ENCODE measurements around the gene GRXCR1.

GRXCR1 gene

GRCh38 chr4:42915484-42915883 lies 23.0 kb downstream of the GRXCR1 start:
- no peak overlapping the region for H3K4me3 Mint-ChIP-seq
- no peaks in the 10 kb centered on the region for H3K27me3 Mint-ChIP-seq (ENCODE audit: low read depth)
- no peak for TF ChIP-seq CTCF (IDR thresholded peaks at IDR 0.05; ENCODE audit: unreplicated experiment in 3 of 3)
- H3K27ac Mint-ChIP-seq = peak overlapping the region in 1 of 3 experiments; percentile 27
- H3K36me3 Mint-ChIP-seq (ENCODE audit: low read depth) = no peaks in the 10 kb centered on the region
- peaks cover 4% of the 10 kb centered on the region for H3K4me1 Mint-ChIP-seq
- no peaks in the 10 kb centered on the region for H3K9me3 Mint-ChIP-seq

DNA sequence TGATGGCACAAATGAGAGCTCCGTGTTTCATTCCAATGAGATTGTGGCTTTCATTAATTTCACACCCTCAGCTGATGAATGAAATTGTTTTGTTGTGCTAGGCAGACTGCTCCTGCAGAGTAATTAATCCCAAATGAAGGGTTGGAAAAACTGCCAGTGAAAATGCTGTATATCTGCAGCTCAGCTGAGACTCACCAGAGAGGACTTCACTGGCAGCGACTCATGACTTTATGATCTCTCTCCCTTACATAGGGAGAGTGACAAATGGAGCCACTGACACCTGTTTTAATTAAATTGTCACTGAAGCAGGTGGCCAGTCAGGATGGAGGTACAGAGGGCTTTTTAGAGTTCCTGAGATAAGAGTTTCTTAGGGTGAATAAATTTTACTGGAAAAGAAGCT lies 24.8 kb downstream of the GRXCR1 start:
- no peaks in the 10 kb centered on the region for H3K27me3 Mint-ChIP-seq (ENCODE audit: low read depth)
- no peaks in the 10 kb centered on the region for H3K36me3 Mint-ChIP-seq (ENCODE audit: low read depth)
- H3K4me1 Mint-ChIP-seq = peaks cover 4% of the 10 kb centered on the region
- TF ChIP-seq CTCF (IDR thresholded peaks at IDR 0.05; ENCODE audit: unreplicated experiment in 3 of 3) = no peak
- H3K9me3 Mint-ChIP-seq = no peaks in the 10 kb centered on the region
- no peak overlapping the region for H3K27ac Mint-ChIP-seq
- H3K4me3 Mint-ChIP-seq = no peak overlapping the region

- Mint-ChIP-seq H3K27me3 (ENCODE audit: low read depth) (no peaks in the 10 kb centered on the region), H3K36me3 (ENCODE audit: low read depth) (no peaks in the 10 kb centered on the region), H3K4me1 (no peaks in the 10 kb centered on the region), H3K4me3 (no peak overlapping the region), H3K9me3 (no peaks in the 10 kb centered on the region), H3K27ac (no peak overlapping the region)
- TF ChIP-seq CTCF (IDR thresholded peaks at IDR 0.05; ENCODE audit: unreplicated experiment in 3 of 3) = no peak
Observed at GRCh38 chr4:42923431-42923830, 30.9 kb downstream of the GRXCR1 start.

- Mint-ChIP-seq H3K4me1 (no peaks in the 10 kb centered on the region), H3K27ac (no peak overlapping the region), H3K36me3 (ENCODE audit: low read depth) (no peaks in the 10 kb centered on the region), H3K4me3 (no peak overlapping the region), H3K27me3 (ENCODE audit: low read depth) (no peaks in the 10 kb centered on the region), H3K9me3 (no peaks in the 10 kb centered on the region)
- TF ChIP-seq CTCF (IDR thresholded peaks at IDR 0.05; ENCODE audit: unreplicated experiment in 3 of 3) = no peak
Observed at GRCh38 chr4:42925921-42926320, 33.4 kb downstream of the GRXCR1 start.

DNA sequence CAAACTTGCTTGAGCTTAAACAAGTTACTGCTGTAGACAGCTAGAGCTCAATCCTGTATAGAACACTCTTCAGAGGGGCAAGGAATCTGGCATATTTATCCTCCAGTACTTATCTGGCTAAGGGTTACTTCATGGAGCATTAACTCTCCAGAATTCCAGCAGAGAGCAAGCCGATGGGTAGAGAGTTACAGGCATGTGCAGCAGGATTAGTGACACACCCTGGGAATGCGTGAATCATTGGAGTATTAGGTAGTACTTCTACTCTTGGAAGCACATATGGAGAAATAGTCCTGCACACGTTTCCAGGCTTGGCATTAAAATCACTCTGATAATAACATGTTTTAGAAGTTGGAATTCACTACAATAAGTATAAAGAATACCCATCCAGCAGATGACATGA lies 35.4 kb downstream of the GRXCR1 start:
- no peaks in the 10 kb centered on the region for H3K27me3 Mint-ChIP-seq (ENCODE audit: low read depth)
- H3K4me1 Mint-ChIP-seq = no peaks in the 10 kb centered on the region
- no peaks in the 10 kb centered on the region for H3K36me3 Mint-ChIP-seq (ENCODE audit: low read depth)
- H3K27ac Mint-ChIP-seq = no peak overlapping the region
- TF ChIP-seq CTCF (IDR thresholded peaks at IDR 0.05; ENCODE audit: unreplicated experiment in 3 of 3) = no peak
- no peaks in the 10 kb centered on the region for H3K9me3 Mint-ChIP-seq
- H3K4me3 Mint-ChIP-seq = no peak overlapping the region

GRCh38 chr4:42928582-42928981 lies 36.1 kb downstream of the GRXCR1 start:
- H3K9me3 Mint-ChIP-seq = no peaks in the 10 kb centered on the region
- no peak overlapping the region for H3K4me3 Mint-ChIP-seq
- H3K27ac Mint-ChIP-seq = no peak overlapping the region
- no peaks in the 10 kb centered on the region for H3K4me1 Mint-ChIP-seq
- TF ChIP-seq CTCF (IDR thresholded peaks at IDR 0.05; ENCODE audit: unreplicated experiment in 3 of 3) = no peak
- H3K36me3 Mint-ChIP-seq (ENCODE audit: low read depth) = no peaks in the 10 kb centered on the region
- no peaks in the 10 kb centered on the region for H3K27me3 Mint-ChIP-seq (ENCODE audit: low read depth)

All from nephron (organoid).